Trophoblast cell (in vitro differentiated cells and primary cell): ENCODE measurements around the gene GLUL.
A peak's percentile ranks its signal among the peaks of the same experiment; 100 is the strongest.

Source experiments
- DNase-seq, 2 donors: peaks; one replicate each; pipeline ENCODE4 v3.0.0-alpha.2; 2016
- H2AFZ ChIP-seq: 2 replicates; pipeline ENCODE4 v1.6.1; 2013; ENCODE audit warnings: low read length, moderate library complexity, mild to moderate bottlenecking; ENCODE audit not compliant: insufficient read depth, poor library complexity
- H2AK5ac ChIP-seq: 2 replicates; pipeline ENCODE4 v1.6.1; 2013; ENCODE audit warnings: mild to moderate bottlenecking, low read length
- H2BK120ac ChIP-seq: 2 replicates; pipeline ENCODE4 v1.6.1; 2013; ENCODE audit warnings: low read length, mild to moderate bottlenecking, moderate library complexity; ENCODE audit not compliant: insufficient read depth, poor library complexity
- H2BK12ac ChIP-seq: 2 replicates; pipeline ENCODE4 v1.6.1; 2013; ENCODE audit warnings: mild to moderate bottlenecking, low read length, moderate library complexity
- H2BK5ac ChIP-seq: 2 replicates; pipeline ENCODE4 v1.6.1; 2013; ENCODE audit warnings: low read length, low read depth, moderate library complexity, mild to moderate bottlenecking; ENCODE audit not compliant: poor library complexity
- H3K14ac ChIP-seq: 2 replicates; pipeline ENCODE4 v1.6.1; 2013; ENCODE audit warnings: mild to moderate bottlenecking, low read length
- H3K18ac ChIP-seq: 2 replicates; pipeline ENCODE4 v1.6.1; 2013; ENCODE audit warnings: mild to moderate bottlenecking, low read length
- H3K23ac ChIP-seq: 2 replicates; pipeline ENCODE4 v1.6.1; 2013; ENCODE audit warnings: low read length
- H3K27ac ChIP-seq: 2 replicates; pipeline ENCODE4 v1.5.1; 2013; ENCODE audit warnings: low read depth, mild to moderate bottlenecking, inconsistent platforms, low read length, moderate library complexity
- H3K27me3 ChIP-seq: 2 replicates; pipeline ENCODE4 v1.6.1; 2013; ENCODE audit warnings: inconsistent platforms, mild to moderate bottlenecking, low read length, moderate library complexity; ENCODE audit not compliant: insufficient read depth
- H3K36me3 ChIP-seq, 2 experiments: 1 replicate in 1 of 2; 2 replicates in 1 of 2; pipeline ENCODE4 v1.6.1; 2013; ENCODE audit warnings: low read length in 2 of 2, mild to moderate bottlenecking in 2 of 2, moderate library complexity in 1 of 2; ENCODE audit not compliant: insufficient read depth in 2 of 2, control insufficient read depth in 1 of 2
- H3K4ac ChIP-seq: 2 replicates; pipeline ENCODE4 v1.6.1; 2013; ENCODE audit warnings: low read depth, mild to moderate bottlenecking, low read length, moderate library complexity
- H3K4me1 ChIP-seq, 2 experiments: 1 replicate in 1 of 2; 2 replicates in 1 of 2; pipeline ENCODE4 v1.6.1; 2013; ENCODE audit warnings: low read length in 2 of 2, mild to moderate bottlenecking in 2 of 2, moderate library complexity in 1 of 2; ENCODE audit not compliant: insufficient read depth in 2 of 2, control insufficient read depth in 1 of 2
- H3K4me2 ChIP-seq: 2 replicates; pipeline ENCODE4 v1.6.1; 2013; ENCODE audit warnings: inconsistent platforms, mild to moderate bottlenecking, low read length, moderate library complexity
- H3K4me3 ChIP-seq: 2 replicates; pipeline ENCODE4 v1.5.1; 2013; ENCODE audit warnings: mild to moderate bottlenecking, low read depth, low read length, inconsistent platforms
- H3K79me1 ChIP-seq: one replicate; pipeline ENCODE4 v1.6.1; 2013; ENCODE audit warnings: low read length
- H3K79me2 ChIP-seq: 2 replicates; pipeline ENCODE4 v1.6.1; 2013; ENCODE audit warnings: low read length, mild to moderate bottlenecking; ENCODE audit not compliant: control insufficient read depth, insufficient read depth, poor library complexity
- H3K9ac ChIP-seq: 2 replicates; pipeline ENCODE4 v1.6.1; 2013; ENCODE audit warnings: mild to moderate bottlenecking, low read length
- H3K9me3 ChIP-seq: 2 replicates; pipeline ENCODE4 v1.6.1; 2013; ENCODE audit warnings: low read depth, mild to moderate bottlenecking, control low read depth, inconsistent platforms, low read length; ENCODE audit not compliant: insufficient read depth
- H4K12ac ChIP-seq: 2 replicates; pipeline ENCODE4 v1.6.1; 2013; ENCODE audit warnings: low read depth, mild to moderate bottlenecking, low read length, moderate library complexity
- H4K8ac ChIP-seq: 2 replicates; pipeline ENCODE4 v1.6.1; 2013; ENCODE audit warnings: low read depth, mild to moderate bottlenecking, low read length, moderate library complexity
- H4K91ac ChIP-seq: one replicate; pipeline ENCODE4 v1.6.1; 2013; ENCODE audit warnings: low read depth, mild to moderate bottlenecking, low read length, moderate library complexity
- WGBS: extraction: QIAGEN DNeasy Blood & Tissue Kit; methylation state at CpG from one replicate; pipeline ENCODE4 v1.1.7; 2013; ENCODE audit warnings: missing lambda C conversion rate; ENCODE audit not compliant: insufficient read length, insufficient coverage; ENCODE audit errors: extremely low coverage; 5-methylcytosine and 5-hydroxymethylcytosine counted together

Gene GLUL

DNA sequence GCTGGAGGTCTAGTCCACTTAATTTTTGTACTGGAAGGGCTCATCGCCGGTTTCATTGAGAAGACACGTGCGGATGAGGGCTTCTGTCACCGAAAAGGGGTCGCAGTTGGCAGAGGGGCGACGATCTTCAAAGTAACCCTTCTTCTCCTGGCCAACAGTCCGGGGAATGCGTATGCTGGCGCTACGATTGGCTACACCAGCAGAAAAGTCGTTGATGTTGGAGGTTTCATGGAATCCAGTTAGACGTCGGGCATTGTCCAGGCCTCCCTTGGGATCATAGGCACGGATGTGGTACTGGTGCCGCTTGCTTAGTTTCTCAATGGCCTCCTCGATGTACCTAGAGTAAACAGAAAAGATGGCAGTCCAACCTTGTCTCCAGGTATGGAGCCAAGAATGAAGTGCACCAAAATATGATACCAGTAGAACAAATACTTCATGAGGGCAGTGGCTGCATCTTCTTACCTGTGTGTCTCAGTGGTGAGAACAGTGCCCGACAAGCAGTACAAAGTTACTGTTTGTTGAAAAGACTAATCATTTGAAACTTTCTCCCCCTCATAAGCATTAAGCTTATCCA is 7.1 kb downstream of the GLUL start:
- no CpG with 5 or more reads among the region's 19 CpGs for WGBS
- H3K4me3 ChIP-seq, result no peak overlapping the region
- H3K14ac ChIP-seq, result no peak overlapping the region
- H2AFZ ChIP-seq, result peak overlapping the region; percentile 48
- H3K79me2 ChIP-seq, result peaks cover under 1% of the 10 kb centered on the region
- H4K8ac ChIP-seq, result no peak overlapping the region
- no peak overlapping the region for H2BK120ac ChIP-seq
- H3K9me3 ChIP-seq, result no peaks in the 10 kb centered on the region
- peaks cover 29 to 49% of the 10 kb centered on the region in 2 experiments for H3K36me3 ChIP-seq
- peak overlapping the region; percentile 53 for H3K18ac ChIP-seq
- no peak overlapping the region for H4K12ac ChIP-seq
- H3K4me1 ChIP-seq, result no peaks in the 10 kb centered on the region
- H3K9ac ChIP-seq, result no peak overlapping the region
- no peak for DNase-seq
- no peak overlapping the region for H3K23ac ChIP-seq
- H3K27me3 ChIP-seq, result no peaks in the 10 kb centered on the region
- H4K91ac ChIP-seq, result no peak overlapping the region
- H2BK12ac ChIP-seq, result no peak overlapping the region
- H2AK5ac ChIP-seq, result no peak overlapping the region
- no peak overlapping the region for H3K4ac ChIP-seq
- H3K4me2 ChIP-seq, result no peak overlapping the region
- H2BK5ac ChIP-seq, result no peak overlapping the region
- H3K27ac ChIP-seq, result no peak overlapping the region
- H3K79me1 ChIP-seq, result no peaks in the 10 kb centered on the region

GRCh38 chr1:182383934-182384333 is 7.7 kb downstream of the GLUL start:
- Histone ChIP-seq H3K4ac (no peak overlapping the region), H3K4me3 (no peak overlapping the region), H3K18ac (no peak overlapping the region), H3K4me1 (no peaks in the 10 kb centered on the region), H3K27me3 (no peaks in the 10 kb centered on the region), H2BK12ac (no peak overlapping the region), H4K12ac (no peak overlapping the region), H2BK120ac (no peak overlapping the region), H3K9ac (no peak overlapping the region), H2BK5ac (no peak overlapping the region), H3K9me3 (no peaks in the 10 kb centered on the region), H2AK5ac (no peak overlapping the region), H3K14ac (no peak overlapping the region), H2AFZ (no peak overlapping the region), H3K36me3 (peaks cover 29 to 49% of the 10 kb centered on the region in 2 experiments), H4K8ac (no peak overlapping the region), H3K23ac (no peak overlapping the region), H3K27ac (no peak overlapping the region), H4K91ac (no peak overlapping the region), H3K4me2 (no peak overlapping the region), H3K79me1 (no peaks in the 10 kb centered on the region), H3K79me2 (no peaks in the 10 kb centered on the region)
- WGBS, result no CpG with 5 or more reads among the region's 7 CpGs
- no peak for DNase-seq

GRCh38 chr1:182383037-182383661 is 8.4 kb downstream of the GLUL start:
- Histone ChIP-seq H2BK5ac (no peak overlapping the region), H3K4me2 (no peak overlapping the region), H3K4me3 (no peak overlapping the region), H3K36me3 (peaks cover 25 to 44% of the 10 kb centered on the region in 2 experiments), H4K12ac (no peak overlapping the region), H3K79me2 (no peaks in the 10 kb centered on the region), H3K14ac (no peak overlapping the region), H2BK12ac (no peak overlapping the region), H4K91ac (no peak overlapping the region), H3K9me3 (no peaks in the 10 kb centered on the region), H2BK120ac (no peak overlapping the region), H3K4me1 (no peaks in the 10 kb centered on the region), H3K18ac (no peak overlapping the region), H3K27ac (no peak overlapping the region), H4K8ac (no peak overlapping the region), H2AFZ (no peak overlapping the region), H3K79me1 (no peaks in the 10 kb centered on the region), H3K4ac (no peak overlapping the region), H3K27me3 (no peaks in the 10 kb centered on the region), H2AK5ac (no peak overlapping the region), H3K9ac (no peak overlapping the region), H3K23ac (no peak overlapping the region)
- WGBS, result no CpG with 5 or more reads among the region's 4 CpGs
- DNase-seq, result no peak

DNA sequence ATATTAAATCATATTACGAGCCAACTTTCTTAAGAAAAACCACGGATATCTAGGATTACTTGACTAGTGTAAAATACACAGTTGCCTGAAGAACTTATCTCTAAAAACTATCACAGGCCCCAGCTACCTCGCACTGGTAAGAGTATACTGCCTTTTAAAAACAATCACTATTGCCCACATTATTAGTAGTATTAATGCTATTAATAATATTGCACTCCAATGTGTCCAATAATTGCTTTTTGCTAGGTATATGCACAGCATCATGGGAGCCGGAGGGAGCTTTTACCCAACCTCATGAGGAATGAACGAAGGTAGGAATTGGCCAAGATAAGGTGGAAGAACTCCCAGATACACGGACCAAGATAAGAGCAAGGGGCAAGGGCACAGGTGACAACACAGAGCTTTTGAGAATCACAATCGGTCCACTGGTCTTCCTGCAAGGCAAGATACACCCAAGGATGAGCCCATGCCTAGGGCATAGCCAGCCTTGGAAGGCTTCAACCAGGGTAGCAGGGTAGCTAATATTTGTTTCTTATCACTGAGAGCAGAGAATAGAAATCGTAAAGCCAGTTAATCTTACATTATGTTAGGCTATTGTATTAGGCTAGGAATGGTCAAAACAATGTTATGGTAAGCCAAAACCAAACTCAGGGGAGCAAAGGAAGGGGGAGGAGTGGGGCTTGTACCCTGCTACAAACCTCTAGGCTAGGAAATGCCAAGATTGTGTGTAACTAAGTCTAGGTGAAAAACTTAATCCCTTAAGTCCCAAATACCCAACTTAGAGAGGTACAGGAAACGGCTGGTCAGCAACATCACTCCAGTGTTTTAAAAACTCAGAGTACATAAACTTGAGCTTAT is 9.4 kb downstream of the GLUL start:
- Histone ChIP-seq H4K8ac (no peak overlapping the region), H3K9ac (no peak overlapping the region), H3K27me3 (no peaks in the 10 kb centered on the region), H4K12ac (no peak overlapping the region), H2BK120ac (no peak overlapping the region), H2AK5ac (no peak overlapping the region), H3K27ac (no peak overlapping the region), H3K14ac (no peak overlapping the region), H2BK12ac (no peak overlapping the region), H3K23ac (no peak overlapping the region), H3K4me1 (no peaks in the 10 kb centered on the region), H3K36me3 (peaks cover 23 to 39% of the 10 kb centered on the region in 2 experiments), H2BK5ac (no peak overlapping the region), H2AFZ (no peak overlapping the region), H3K79me1 (no peaks in the 10 kb centered on the region), H3K4ac (no peak overlapping the region), H3K79me2 (no peaks in the 10 kb centered on the region), H4K91ac (no peak overlapping the region), H3K18ac (no peak overlapping the region), H3K4me3 (no peak overlapping the region), H3K4me2 (no peak overlapping the region), H3K9me3 (no peaks in the 10 kb centered on the region)
- WGBS, result no CpG with 5 or more reads among the region's 9 CpGs
- DNase-seq, result no peak
